A549 (cell line): ENCODE data around the gene L3MBTL1.

Experiments used
- FOSL2 ChIP-seq, 2 experiments: fragments of 450-650 bp in 1 of 2; fragments of >200 bp in 1 of 2; sonication (Bioruptor Twin) in 1 of 2; formaldehyde crosslinking; IDR thresholded peaks; 2 replicates each; pipeline versions ENCODE4 v1.5.0 to v1.6.1; 2016 to 2020; ENCODE audit warnings: mild to moderate bottlenecking in 1 of 2, moderate library complexity in 1 of 2
- NR3C1 ChIP-seq: fragments of >200 bp; sonication (Bioruptor Twin); formaldehyde crosslinking; IDR thresholded peaks from 3 replicates; pipeline ENCODE4 v1.6.1; 2017
- RAD21 ChIP-seq, 2 experiments: fragments of >200 bp in 1 of 2; sonication (Bioruptor Twin) in 1 of 2; formaldehyde crosslinking in 1 of 2; IDR thresholded peaks in 1 of 2; conservative IDR thresholded peaks in 1 of 2; 2 replicates in 1 of 2; 3 replicates in 1 of 2; pipeline ENCODE4 v1.6.1; 2012 to 2018; ENCODE audit warnings: inconsistent platforms in 1 of 2
- TF ChIP-seq, protein P1 (sequence below): fragments of >200 bp; sonication (Bioruptor Twin); formaldehyde crosslinking; IDR thresholded peaks from 3 replicates; pipeline ENCODE4 v1.5.1; 2016
- TF ChIP-seq, protein P2 (sequence below): IDR thresholded peaks from 2 replicates; pipeline ENCODE4 v1.6.1; 2012

DNA sequence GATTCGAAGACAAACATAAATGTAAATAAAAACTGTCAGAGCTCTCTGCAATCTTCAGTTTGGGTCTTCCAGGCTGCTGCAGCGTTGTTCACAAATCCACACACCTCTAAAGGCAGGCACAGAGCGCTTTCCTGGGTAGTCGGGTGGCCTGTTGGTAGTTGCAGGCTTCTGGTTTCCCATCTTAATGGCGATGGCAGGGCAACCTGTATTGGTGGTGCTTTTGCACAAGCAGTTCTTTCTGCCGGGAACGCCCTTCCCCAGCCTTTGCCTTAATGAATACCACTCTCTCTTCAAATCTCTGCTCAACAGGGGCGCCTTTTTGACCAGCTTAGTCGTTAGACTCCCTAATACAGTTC, 82.5 kb downstream of the L3MBTL1 start:
- TF ChIP-seq NR3C1 (no peak), FOSL2 (IDR thresholded peaks at IDR 0.05) (no peak), FOSL2 (CRISPR knock-in tag; IDR thresholded peaks at IDR 0.05) (no peak), RAD21 (conservative IDR thresholded peaks at IDR 0.05 in 1 of 2, IDR thresholded peaks at IDR 0.05 in 1 of 2) (no peak)
- TF ChIP-seq, protein P1, sequence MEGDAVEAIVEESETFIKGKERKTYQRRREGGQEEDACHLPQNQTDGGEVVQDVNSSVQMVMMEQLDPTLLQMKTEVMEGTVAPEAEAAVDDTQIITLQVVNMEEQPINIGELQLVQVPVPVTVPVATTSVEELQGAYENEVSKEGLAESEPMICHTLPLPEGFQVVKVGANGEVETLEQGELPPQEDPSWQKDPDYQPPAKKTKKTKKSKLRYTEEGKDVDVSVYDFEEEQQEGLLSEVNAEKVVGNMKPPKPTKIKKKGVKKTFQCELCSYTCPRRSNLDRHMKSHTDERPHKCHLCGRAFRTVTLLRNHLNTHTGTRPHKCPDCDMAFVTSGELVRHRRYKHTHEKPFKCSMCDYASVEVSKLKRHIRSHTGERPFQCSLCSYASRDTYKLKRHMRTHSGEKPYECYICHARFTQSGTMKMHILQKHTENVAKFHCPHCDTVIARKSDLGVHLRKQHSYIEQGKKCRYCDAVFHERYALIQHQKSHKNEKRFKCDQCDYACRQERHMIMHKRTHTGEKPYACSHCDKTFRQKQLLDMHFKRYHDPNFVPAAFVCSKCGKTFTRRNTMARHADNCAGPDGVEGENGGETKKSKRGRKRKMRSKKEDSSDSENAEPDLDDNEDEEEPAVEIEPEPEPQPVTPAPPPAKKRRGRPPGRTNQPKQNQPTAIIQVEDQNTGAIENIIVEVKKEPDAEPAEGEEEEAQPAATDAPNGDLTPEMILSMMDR, result no peak
- TF ChIP-seq, protein P2, sequence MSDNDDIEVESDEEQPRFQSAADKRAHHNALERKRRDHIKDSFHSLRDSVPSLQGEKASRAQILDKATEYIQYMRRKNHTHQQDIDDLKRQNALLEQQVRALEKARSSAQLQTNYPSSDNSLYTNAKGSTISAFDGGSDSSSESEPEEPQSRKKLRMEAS, result no peak
